Measurements from ENCODE around the gene P2RY2. TPM values are rescaled to one million over a fixed set of nuclear protein-coding genes. Genes with fewer than 3 reads are reported as not detected.

P2RY2 gene
- total and polyA plus RNA-seq, 2 experiments from 2014 or later = 0.63 to 1.6 TPM

DNA sequence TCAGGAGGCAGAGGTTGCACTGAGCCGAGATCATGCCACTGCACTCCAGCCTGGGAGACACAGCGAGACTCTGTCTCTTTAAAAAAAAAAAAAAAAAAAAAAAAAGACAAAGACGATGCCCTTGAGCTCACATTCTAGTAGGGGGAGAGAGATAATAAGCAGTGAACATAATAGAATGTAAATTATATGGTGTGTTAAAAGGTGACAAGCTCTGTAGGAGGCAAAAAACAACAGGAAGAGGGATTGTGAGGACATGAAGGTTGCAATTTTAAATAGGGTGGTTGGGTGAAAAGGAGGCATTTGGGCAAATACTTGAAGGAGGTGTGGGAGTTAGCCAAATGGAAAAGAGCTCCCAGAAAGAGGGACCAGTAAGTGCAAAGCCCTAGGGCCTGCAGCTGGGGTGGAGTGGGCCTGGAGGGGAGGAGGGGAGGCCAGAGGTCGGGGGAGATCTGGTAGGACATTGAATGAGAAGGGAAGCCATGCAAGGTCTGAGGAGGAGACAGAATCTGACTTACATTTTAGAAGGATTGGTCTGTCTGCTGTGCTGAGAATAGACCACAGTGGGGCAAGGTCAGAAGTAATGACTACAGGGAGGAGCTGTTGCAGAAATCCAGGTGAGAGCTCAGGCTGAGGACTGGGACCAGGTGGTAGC, 26.6 kb downstream of the P2RY2 start (continued):
- TF ChIP-seq, protein P1, sequence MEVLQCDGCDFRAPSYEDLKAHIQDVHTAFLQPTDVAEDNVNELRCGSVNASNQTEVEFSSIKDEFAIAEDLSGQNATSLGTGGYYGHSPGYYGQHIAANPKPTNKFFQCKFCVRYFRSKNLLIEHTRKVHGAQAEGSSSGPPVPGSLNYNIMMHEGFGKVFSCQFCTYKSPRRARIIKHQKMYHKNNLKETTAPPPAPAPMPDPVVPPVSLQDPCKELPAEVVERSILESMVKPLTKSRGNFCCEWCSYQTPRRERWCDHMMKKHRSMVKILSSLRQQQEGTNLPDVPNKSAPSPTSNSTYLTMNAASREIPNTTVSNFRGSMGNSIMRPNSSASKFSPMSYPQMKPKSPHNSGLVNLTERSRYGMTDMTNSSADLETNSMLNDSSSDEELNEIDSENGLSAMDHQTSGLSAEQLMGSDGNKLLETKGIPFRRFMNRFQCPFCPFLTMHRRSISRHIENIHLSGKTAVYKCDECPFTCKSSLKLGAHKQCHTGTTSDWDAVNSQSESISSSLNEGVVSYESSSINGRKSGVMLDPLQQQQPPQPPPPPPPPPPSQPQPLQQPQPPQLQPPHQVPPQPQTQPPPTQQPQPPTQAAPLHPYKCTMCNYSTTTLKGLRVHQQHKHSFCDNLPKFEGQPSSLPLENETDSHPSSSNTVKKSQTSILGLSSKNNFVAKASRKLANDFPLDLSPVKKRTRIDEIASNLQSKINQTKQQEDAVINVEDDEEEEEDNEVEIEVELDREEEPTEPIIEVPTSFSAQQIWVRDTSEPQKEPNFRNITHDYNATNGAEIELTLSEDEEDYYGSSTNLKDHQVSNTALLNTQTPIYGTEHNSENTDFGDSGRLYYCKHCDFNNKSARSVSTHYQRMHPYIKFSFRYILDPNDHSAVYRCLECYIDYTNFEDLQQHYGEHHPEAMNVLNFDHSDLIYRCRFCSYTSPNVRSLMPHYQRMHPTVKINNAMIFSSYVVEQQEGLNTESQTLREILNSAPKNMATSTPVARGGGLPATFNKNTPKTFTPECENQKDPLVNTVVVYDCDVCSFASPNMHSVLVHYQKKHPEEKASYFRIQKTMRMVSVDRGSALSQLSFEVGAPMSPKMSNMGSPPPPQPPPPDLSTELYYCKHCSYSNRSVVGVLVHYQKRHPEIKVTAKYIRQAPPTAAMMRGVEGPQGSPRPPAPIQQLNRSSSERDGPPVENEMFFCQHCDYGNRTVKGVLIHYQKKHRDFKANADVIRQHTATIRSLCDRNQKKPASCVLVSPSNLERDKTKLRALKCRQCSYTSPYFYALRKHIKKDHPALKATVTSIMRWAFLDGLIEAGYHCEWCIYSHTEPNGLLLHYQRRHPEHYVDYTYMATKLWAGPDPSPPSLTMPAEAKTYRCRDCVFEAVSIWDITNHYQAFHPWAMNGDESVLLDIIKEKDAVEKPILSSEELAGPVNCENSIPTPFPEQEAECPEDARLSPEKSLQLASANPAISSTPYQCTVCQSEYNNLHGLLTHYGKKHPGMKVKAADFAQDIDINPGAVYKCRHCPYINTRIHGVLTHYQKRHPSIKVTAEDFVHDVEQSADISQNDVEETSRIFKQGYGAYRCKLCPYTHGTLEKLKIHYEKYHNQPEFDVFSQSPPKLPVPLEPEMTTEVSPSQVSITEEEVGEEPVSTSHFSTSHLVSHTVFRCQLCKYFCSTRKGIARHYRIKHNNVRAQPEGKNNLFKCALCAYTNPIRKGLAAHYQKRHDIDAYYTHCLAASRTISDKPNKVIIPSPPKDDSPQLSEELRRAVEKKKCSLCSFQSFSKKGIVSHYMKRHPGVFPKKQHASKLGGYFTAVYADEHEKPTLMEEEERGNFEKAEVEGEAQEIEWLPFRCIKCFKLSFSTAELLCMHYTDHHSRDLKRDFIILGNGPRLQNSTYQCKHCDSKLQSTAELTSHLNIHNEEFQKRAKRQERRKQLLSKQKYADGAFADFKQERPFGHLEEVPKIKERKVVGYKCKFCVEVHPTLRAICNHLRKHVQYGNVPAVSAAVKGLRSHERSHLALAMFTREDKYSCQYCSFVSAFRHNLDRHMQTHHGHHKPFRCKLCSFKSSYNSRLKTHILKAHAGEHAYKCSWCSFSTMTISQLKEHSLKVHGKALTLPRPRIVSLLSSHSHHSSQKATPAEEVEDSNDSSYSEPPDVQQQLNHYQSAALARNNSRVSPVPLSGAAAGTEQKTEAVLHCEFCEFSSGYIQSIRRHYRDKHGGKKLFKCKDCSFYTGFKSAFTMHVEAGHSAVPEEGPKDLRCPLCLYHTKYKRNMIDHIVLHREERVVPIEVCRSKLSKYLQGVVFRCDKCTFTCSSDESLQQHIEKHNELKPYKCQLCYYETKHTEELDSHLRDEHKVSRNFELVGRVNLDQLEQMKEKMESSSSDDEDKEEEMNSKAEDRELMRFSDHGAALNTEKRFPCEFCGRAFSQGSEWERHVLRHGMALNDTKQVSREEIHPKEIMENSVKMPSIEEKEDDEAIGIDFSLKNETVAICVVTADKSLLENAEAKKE (CRISPR knock-in tag; IDR thresholded peaks at IDR 0.05) = no peak
- TF ChIP-seq NANOG (IDR thresholded peaks at IDR 0.05; ENCODE audit: borderline replicate concordance) = no peak

- Histone ChIP-seq H3K4me2 (no peak overlapping the region), H3K4me3 (no peak overlapping the region), H2AFZ (peak overlapping the region; percentile 52; the same call in 1 of the 2 replicates), H3K79me2 (replicated peaks; ENCODE audit: insufficient read depth) (no peaks in the 10 kb centered on the region), H3K27me3 (ENCODE audit: insufficient read depth) (no peaks in the 10 kb centered on the region), H3K27ac (ENCODE audit: low read depth) (no peak overlapping the region), H3K9me2 (ENCODE audit: insufficient read depth) (no peaks in the 10 kb centered on the region), H3K4me1 (ENCODE audit: insufficient read depth) (peaks cover 10% of the 10 kb centered on the region), H4K20me1 (replicated peaks; ENCODE audit: insufficient read depth) (no peaks in the 10 kb centered on the region), H3F3A (replicated peaks; ENCODE audit: low read depth) (peaks cover 1% of the 10 kb centered on the region), H3K36me3 (ENCODE audit: insufficient read depth) (no peaks in the 10 kb centered on the region)
- ATAC-seq (no peak), DNase-seq (ENCODE audit: low spot score) (no peak)
- H3K4me1 Mint-ChIP-seq = peaks cover 31% of the 10 kb centered on the region
- H3K27ac Mint-ChIP-seq = no peak overlapping the region
- no peaks in the 10 kb centered on the region for H3K9me3 Mint-ChIP-seq
- no peaks in the 10 kb centered on the region for H3K36me3 Mint-ChIP-seq (ENCODE audit: low read depth)
- TF ChIP-seq, protein P2, sequence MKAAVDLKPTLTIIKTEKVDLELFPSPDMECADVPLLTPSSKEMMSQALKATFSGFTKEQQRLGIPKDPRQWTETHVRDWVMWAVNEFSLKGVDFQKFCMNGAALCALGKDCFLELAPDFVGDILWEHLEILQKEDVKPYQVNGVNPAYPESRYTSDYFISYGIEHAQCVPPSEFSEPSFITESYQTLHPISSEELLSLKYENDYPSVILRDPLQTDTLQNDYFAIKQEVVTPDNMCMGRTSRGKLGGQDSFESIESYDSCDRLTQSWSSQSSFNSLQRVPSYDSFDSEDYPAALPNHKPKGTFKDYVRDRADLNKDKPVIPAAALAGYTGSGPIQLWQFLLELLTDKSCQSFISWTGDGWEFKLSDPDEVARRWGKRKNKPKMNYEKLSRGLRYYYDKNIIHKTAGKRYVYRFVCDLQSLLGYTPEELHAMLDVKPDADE (IDR thresholded peaks at IDR 0.05) = no peak
- TF ChIP-seq, protein P3, sequence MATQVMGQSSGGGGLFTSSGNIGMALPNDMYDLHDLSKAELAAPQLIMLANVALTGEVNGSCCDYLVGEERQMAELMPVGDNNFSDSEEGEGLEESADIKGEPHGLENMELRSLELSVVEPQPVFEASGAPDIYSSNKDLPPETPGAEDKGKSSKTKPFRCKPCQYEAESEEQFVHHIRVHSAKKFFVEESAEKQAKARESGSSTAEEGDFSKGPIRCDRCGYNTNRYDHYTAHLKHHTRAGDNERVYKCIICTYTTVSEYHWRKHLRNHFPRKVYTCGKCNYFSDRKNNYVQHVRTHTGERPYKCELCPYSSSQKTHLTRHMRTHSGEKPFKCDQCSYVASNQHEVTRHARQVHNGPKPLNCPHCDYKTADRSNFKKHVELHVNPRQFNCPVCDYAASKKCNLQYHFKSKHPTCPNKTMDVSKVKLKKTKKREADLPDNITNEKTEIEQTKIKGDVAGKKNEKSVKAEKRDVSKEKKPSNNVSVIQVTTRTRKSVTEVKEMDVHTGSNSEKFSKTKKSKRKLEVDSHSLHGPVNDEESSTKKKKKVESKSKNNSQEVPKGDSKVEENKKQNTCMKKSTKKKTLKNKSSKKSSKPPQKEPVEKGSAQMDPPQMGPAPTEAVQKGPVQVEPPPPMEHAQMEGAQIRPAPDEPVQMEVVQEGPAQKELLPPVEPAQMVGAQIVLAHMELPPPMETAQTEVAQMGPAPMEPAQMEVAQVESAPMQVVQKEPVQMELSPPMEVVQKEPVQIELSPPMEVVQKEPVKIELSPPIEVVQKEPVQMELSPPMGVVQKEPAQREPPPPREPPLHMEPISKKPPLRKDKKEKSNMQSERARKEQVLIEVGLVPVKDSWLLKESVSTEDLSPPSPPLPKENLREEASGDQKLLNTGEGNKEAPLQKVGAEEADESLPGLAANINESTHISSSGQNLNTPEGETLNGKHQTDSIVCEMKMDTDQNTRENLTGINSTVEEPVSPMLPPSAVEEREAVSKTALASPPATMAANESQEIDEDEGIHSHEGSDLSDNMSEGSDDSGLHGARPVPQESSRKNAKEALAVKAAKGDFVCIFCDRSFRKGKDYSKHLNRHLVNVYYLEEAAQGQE (IDR thresholded peaks at IDR 0.05; ENCODE audit: unreplicated experiment) = no peak
- TF ChIP-seq ZNF331 (CRISPR knock-in tag; IDR thresholded peaks at IDR 0.05; ENCODE audit: low read depth) = no peak
- no peak for TF ChIP-seq ZNF114 (CRISPR knock-in tag; IDR thresholded peaks at IDR 0.05)
- TF ChIP-seq CREB1 (CRISPR knock-in tag; IDR thresholded peaks at IDR 0.05; ENCODE audit: low read depth) = no peak
- TF ChIP-seq EZH2phosphoT487 (IDR thresholded peaks at IDR 0.05; ENCODE audit: unreplicated experiment) = no peak
- H3K27me3 Mint-ChIP-seq (ENCODE audit: insufficient read depth, low read depth, poor library complexity) = peaks cover 1% of the 10 kb centered on the region
- H3K4me3 Mint-ChIP-seq = no peak overlapping the region
Observed at GRCh38 chr11:73245461-73245860, 27.4 kb downstream of the P2RY2 start.

Data from GM23338 (cell line).